ENCODE measurements around the gene LARGE1.

LARGE1 gene

GRCh38 chr22:33920197-33920540 lies at the start of gene LARGE1:
TSS of gene LARGE1 (minus strand) at chr22:33920476.
- DNase-seq (ENCODE audit: low spot score) = peak; percentile 19

- DNase-seq (ENCODE audit: low spot score) = no peak
Observed at GRCh38 chr22:33969045-33969444, 48.8 kb upstream of the LARGE1 start.

GRCh38 chr22:33964121-33964520 lies 43.8 kb upstream of the LARGE1 start:
- DNase-seq (ENCODE audit: low spot score) = no peak

GRCh38 chr22:33962409-33962808 lies 42.1 kb upstream of the LARGE1 start:
- DNase-seq (ENCODE audit: low spot score) = no peak

- no peak for DNase-seq (ENCODE audit: low spot score)
Observed at GRCh38 chr22:33958741-33959140, 38.5 kb upstream of the LARGE1 start.

GRCh38 chr22:33957086-33957485 lies 36.8 kb upstream of the LARGE1 start:
- DNase-seq (ENCODE audit: low spot score) = peak; percentile 7

- DNase-seq (ENCODE audit: low spot score) = no peak
Observed at GRCh38 chr22:33952776-33953175, 32.5 kb upstream of the LARGE1 start.

GRCh38 chr22:33940741-33941140 lies 20.5 kb upstream of the LARGE1 start:
- no peak for DNase-seq (ENCODE audit: low spot score)

GRCh38 chr22:33932997-33933396 lies 12.7 kb upstream of the LARGE1 start:
- no peak for DNase-seq (ENCODE audit: low spot score)

- DNase-seq (ENCODE audit: low spot score) = no peak
Observed at GRCh38 chr22:33931406-33931805, 11.1 kb upstream of the LARGE1 start.

- DNase-seq (ENCODE audit: low spot score) = no peak
Observed at GRCh38 chr22:33927752-33928151, 7.5 kb upstream of the LARGE1 start.

GRCh38 chr22:33925194-33925593 lies 4.9 kb upstream of the LARGE1 start:
- DNase-seq (ENCODE audit: low spot score) = no peak

GRCh38 chr22:33923660-33924246 lies 3.5 kb upstream of the LARGE1 start:
- peak; percentile 57 for DNase-seq (ENCODE audit: low spot score)

GRCh38 chr22:33923033-33923432 lies 2.8 kb upstream of the LARGE1 start:
- DNase-seq (ENCODE audit: low spot score) = no peak

- DNase-seq (ENCODE audit: low spot score) = no peak
Observed at GRCh38 chr22:33922349-33922681, 2.0 kb upstream of the LARGE1 start.

- peak; percentile 39 for DNase-seq (ENCODE audit: low spot score)
Observed at GRCh38 chr22:33921525-33922348, 1.5 kb upstream of the LARGE1 start.

- DNase-seq (ENCODE audit: low spot score) = peak; percentile 95
Observed at GRCh38 chr22:33920927-33921524, 750 bp upstream of the LARGE1 start.

GRCh38 chr22:33919391-33920196 lies 682 bp downstream of the LARGE1 start:
- DNase-seq (ENCODE audit: low spot score) = peak; percentile 8

GRCh38 chr22:33918676-33919365 lies 1.5 kb downstream of the LARGE1 start:
- DNase-seq (ENCODE audit: low spot score) = no peak

GRCh38 chr22:33917744-33918406 lies 2.4 kb downstream of the LARGE1 start:
- peak; percentile 14 for DNase-seq (ENCODE audit: low spot score)

GRCh38 chr22:33914699-33915098 lies 5.6 kb downstream of the LARGE1 start:
- no peak for DNase-seq (ENCODE audit: low spot score)
